Fibroblast of lung (primary cell): ENCODE results near the gene TAP2. TPM values are rescaled to one million over a fixed set of nuclear protein-coding genes. Genes with fewer than 3 reads are reported as not detected.

ENCODE experiments used
- DNase-seq, 2 donors: peaks; one replicate each; pipeline versions ENCODE4 v3.0.0 to v3.0.0-alpha.2; 2010; ENCODE audit warnings: low read depth in 2 of 2
- H2AFZ ChIP-seq: 2 replicates; pipeline ENCODE4 v1.5.1; 2012; ENCODE audit warnings: low read length, control low read depth, inconsistent platforms
- H3K27ac ChIP-seq: 2 replicates; pipeline ENCODE4 v1.5.1; 2011; ENCODE audit warnings: low read length, control low read depth; ENCODE audit not compliant: insufficient read depth
- H3K27me3 ChIP-seq: 2 replicates; pipeline ENCODE4 v1.5.1; 2011; ENCODE audit warnings: mild to moderate bottlenecking, low read length; ENCODE audit not compliant: control insufficient read depth, insufficient read depth
- H3K36me3 ChIP-seq: 2 replicates; pipeline ENCODE4 v1.5.1; 2011; ENCODE audit warnings: low read length; ENCODE audit not compliant: control insufficient read depth, insufficient read depth
- H3K4me1 ChIP-seq: 2 replicates; pipeline ENCODE4 v1.5.1; 2011; ENCODE audit warnings: low read length; ENCODE audit not compliant: control insufficient read depth, insufficient read depth; ENCODE audit errors: extremely low read depth
- H3K4me2 ChIP-seq: 2 replicates; pipeline ENCODE4 v1.5.1; 2011; ENCODE audit warnings: low read length, control low read depth; ENCODE audit not compliant: insufficient read depth; ENCODE audit errors: extremely low read depth
- H3K4me3 ChIP-seq, 4 experiments: fragments of 200-600 bp in 1 of 4; sonication (generic) in 1 of 4; replicated peaks in 1 of 4; 2 replicates each; pipeline ENCODE4 v1.5.1; 2011 to 2016; ENCODE audit warnings: low read length in 4 of 4, low read depth in 3 of 4, mild to moderate bottlenecking in 3 of 4, control low read depth in 2 of 4, inconsistent platforms in 1 of 4, mixed read lengths in 1 of 4; ENCODE audit not compliant: insufficient read depth in 1 of 4; ENCODE audit errors: control extremely low read depth in 1 of 4
- H3K79me2 ChIP-seq: 2 replicates; pipeline ENCODE4 v1.5.1; 2012; ENCODE audit warnings: mild to moderate bottlenecking, low read length, inconsistent platforms; ENCODE audit not compliant: control insufficient read depth, insufficient read depth
- H3K9ac ChIP-seq: 2 replicates; pipeline ENCODE4 v1.5.1; 2011; ENCODE audit warnings: mild to moderate bottlenecking, low read length, control low read depth; ENCODE audit not compliant: insufficient read depth
- H3K9me3 ChIP-seq: 2 replicates; pipeline ENCODE4 v1.5.1; 2012; ENCODE audit warnings: low read depth, low read length; ENCODE audit not compliant: control insufficient read depth, insufficient read depth
- H4K20me1 ChIP-seq: 2 replicates; pipeline ENCODE4 v1.5.1; 2011; ENCODE audit warnings: low read length; ENCODE audit not compliant: control insufficient read depth, insufficient read depth; ENCODE audit errors: extremely low read depth
- EZH2 ChIP-seq: IDR thresholded peaks from 2 replicates; pipeline ENCODE4 v1.5.1; 2012; ENCODE audit warnings: low read length, control low read depth, mild to moderate bottlenecking; ENCODE audit errors: missing control alignments
- polyA plus RNA-seq, 2 donors: library from polyadenylated mRNA; depleted of rRNA in 1 of 2; stranded (reverse) in 1 of 2; unstranded in 1 of 2; fragments of >200 nt; gene quantifications; 2 replicates each; pipeline ENCODE4 v1.2.1, GENCODE V29; 2011 to 2012; ENCODE audit warnings: missing spikeins in 1 of 2
- total RNA-seq: library from RNA; depleted of rRNA; stranded (reverse); fragments of >200 nt; gene quantifications from 2 replicates; pipeline ENCODE4 v1.2.1, GENCODE V29; 2014
- TF ChIP-seq, protein P1 (sequence below), 2 donors: IDR thresholded peaks in 1 of 2; conservative IDR thresholded peaks in 1 of 2; 1 replicate in 1 of 2; 2 replicates in 1 of 2; pipeline ENCODE4 v1.5.1; 2011 to 2012; ENCODE audit warnings: low read length in 2 of 2, control low read depth in 1 of 2, inconsistent platforms in 1 of 2, low read depth in 1 of 2, mild to moderate bottlenecking in 1 of 2

Gene TAP2
- total and polyA plus RNA-seq, 2 donors (not counting 1 experiment from before 2014, with no cell fraction given) = 20.7 to 27.7 TPM

DNA sequence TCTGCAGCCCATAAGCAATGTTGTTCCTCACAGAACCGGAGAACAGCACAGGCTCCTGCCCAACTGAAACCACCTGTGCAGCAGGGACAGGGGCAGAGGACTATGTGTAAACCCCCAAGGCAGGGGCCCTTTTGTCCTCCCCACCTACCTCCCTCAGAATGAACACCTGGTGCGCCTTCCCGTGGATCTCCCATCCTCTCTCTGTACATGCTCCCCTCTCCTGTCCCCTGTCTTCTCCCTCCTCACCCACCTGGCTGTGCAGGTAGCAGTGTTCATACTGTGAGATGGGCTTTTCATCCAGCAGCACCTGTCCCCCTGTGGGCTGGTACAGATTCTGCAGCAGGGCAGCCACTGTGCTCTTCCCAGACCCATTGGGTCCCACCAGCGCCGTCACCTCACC lies 8.5 kb downstream of the TAP2 start:
- no peaks in the 10 kb centered on the region for H3K9me3 ChIP-seq

DNA sequence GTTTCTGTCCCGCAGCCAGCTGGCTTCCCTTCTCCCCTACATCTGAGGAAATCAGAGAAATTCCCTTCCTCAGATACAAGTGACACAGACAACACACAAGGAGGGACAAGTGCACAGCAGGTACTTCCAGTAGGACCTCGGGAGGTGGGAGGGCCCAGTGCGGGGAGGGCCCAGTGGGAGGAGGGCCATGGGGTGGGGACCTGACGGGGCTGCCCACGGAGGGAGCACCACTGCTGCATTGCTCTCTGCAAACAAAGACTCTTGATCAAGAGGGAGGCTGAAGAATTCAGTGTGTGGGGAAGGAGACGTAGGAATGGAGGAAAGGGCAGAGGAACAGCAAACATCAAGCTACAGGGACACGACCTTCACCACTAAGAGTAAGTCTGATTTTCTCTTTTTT lies 9.0 kb downstream of the TAP2 start:
- no peaks in the 10 kb centered on the region for H3K79me2 ChIP-seq
- H3K4me1 ChIP-seq = no peaks in the 10 kb centered on the region
- no peaks in the 10 kb centered on the region for H3K27me3 ChIP-seq
- no peaks in the 10 kb centered on the region for H4K20me1 ChIP-seq
- H3K9me3 ChIP-seq = no peaks in the 10 kb centered on the region
- H3K4me3 ChIP-seq = no peak overlapping the region
- no peak overlapping the region for H2AFZ ChIP-seq
- no peak for DNase-seq
- no peak overlapping the region for H3K27ac ChIP-seq
- peaks cover 6% of the 10 kb centered on the region for H3K36me3 ChIP-seq
- no peak overlapping the region for H3K9ac ChIP-seq
- no peak for TF ChIP-seq EZH2
- TF ChIP-seq, protein P1, sequence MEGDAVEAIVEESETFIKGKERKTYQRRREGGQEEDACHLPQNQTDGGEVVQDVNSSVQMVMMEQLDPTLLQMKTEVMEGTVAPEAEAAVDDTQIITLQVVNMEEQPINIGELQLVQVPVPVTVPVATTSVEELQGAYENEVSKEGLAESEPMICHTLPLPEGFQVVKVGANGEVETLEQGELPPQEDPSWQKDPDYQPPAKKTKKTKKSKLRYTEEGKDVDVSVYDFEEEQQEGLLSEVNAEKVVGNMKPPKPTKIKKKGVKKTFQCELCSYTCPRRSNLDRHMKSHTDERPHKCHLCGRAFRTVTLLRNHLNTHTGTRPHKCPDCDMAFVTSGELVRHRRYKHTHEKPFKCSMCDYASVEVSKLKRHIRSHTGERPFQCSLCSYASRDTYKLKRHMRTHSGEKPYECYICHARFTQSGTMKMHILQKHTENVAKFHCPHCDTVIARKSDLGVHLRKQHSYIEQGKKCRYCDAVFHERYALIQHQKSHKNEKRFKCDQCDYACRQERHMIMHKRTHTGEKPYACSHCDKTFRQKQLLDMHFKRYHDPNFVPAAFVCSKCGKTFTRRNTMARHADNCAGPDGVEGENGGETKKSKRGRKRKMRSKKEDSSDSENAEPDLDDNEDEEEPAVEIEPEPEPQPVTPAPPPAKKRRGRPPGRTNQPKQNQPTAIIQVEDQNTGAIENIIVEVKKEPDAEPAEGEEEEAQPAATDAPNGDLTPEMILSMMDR (conservative IDR thresholded peaks at IDR 0.05 in 1 of 2, IDR thresholded peaks at IDR 0.05 in 1 of 2; ENCODE audit: low read depth in 1 of 2, low read length in 2 of 2) = no peak
- H3K4me2 ChIP-seq = no peak overlapping the region

More for the DNA sequence above, 8.5 kb downstream of the TAP2 start:
- Histone ChIP-seq H4K20me1 (no peaks in the 10 kb centered on the region), H3K27ac (no peak overlapping the region), H3K79me2 (no peaks in the 10 kb centered on the region), H3K27me3 (no peaks in the 10 kb centered on the region), H3K36me3 (peaks cover 6% of the 10 kb centered on the region), H3K4me2 (no peak overlapping the region), H3K9ac (no peak overlapping the region), H2AFZ (no peak overlapping the region), H3K4me3 (no peak overlapping the region), H3K4me1 (no peaks in the 10 kb centered on the region)
- no peak for DNase-seq
- TF ChIP-seq, protein P1 (conservative IDR thresholded peaks at IDR 0.05 in 1 of 2, IDR thresholded peaks at IDR 0.05 in 1 of 2; ENCODE audit: low read depth in 1 of 2, low read length in 2 of 2) = no peak
- TF ChIP-seq EZH2 = no peak

DNA sequence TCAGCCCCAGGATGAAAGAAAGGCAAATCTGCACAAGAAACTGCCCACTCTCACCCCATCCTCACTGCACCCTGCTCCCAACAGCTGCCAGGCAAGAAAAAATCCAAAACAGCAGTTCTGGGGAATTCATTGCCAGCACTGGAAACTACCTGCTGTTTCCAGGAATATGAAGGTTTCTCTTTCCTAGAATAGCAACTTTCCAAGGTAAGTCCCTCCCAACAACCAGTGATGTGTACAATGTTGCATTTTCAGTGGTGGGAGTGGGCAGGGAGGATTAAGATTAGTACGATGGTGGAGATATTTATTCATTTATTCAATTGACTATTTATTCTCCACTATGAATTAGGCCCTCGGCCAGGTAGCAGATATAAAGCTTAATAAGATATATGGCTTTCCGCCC lies 11.5 kb downstream of the TAP2 start:
- H3K27me3 ChIP-seq = no peaks in the 10 kb centered on the region
- H2AFZ ChIP-seq = no peak overlapping the region
- TF ChIP-seq, protein P1 (conservative IDR thresholded peaks at IDR 0.05 in 1 of 2, IDR thresholded peaks at IDR 0.05 in 1 of 2; ENCODE audit: low read depth in 1 of 2, low read length in 2 of 2) = no peak
- no peak for TF ChIP-seq EZH2
- no peak for DNase-seq
- no peaks in the 10 kb centered on the region for H3K9me3 ChIP-seq
- no peak overlapping the region for H3K27ac ChIP-seq
- no peak overlapping the region for H3K4me3 ChIP-seq
- no peak overlapping the region for H3K4me2 ChIP-seq
- no peaks in the 10 kb centered on the region for H4K20me1 ChIP-seq
- no peaks in the 10 kb centered on the region for H3K4me1 ChIP-seq
- H3K9ac ChIP-seq = no peak overlapping the region
- H3K36me3 ChIP-seq = peaks cover 4% of the 10 kb centered on the region
- H3K79me2 ChIP-seq = no peaks in the 10 kb centered on the region
